DND-41 (cell line): ENCODE data around the gene MYO5C.

Experiments used
- ATAC-seq: fragments of 200-7000 bp; cut with Tn5 transposase; 3 replicates; pipeline ENCODE4 v1.9.1; 2021; ENCODE audit warnings: low read depth; ENCODE audit not compliant: insufficient read depth
- DNase-seq: peaks from one replicate; pipeline ENCODE4 v3.0.0-alpha.2; 2020
- H2AFZ ChIP-seq: 2 replicates; pipeline ENCODE4 v1.6.0; 2012; ENCODE audit warnings: low read depth, low read length
- H3K27ac ChIP-seq: 2 replicates; pipeline ENCODE4 v1.5.1; 2012; ENCODE audit warnings: low read length, inconsistent platforms
- H3K27me3 ChIP-seq: fragments of 200-600 bp; sonication (generic); 2 replicates; pipeline ENCODE4 v1.6.0; 2012; ENCODE audit warnings: low read length, mild to moderate bottlenecking, inconsistent platforms; ENCODE audit not compliant: insufficient read depth, poor library complexity
- H3K36me3 ChIP-seq: 2 replicates; pipeline ENCODE4 v1.5.1; 2012; ENCODE audit warnings: low read length, inconsistent platforms; ENCODE audit not compliant: insufficient read depth
- H3K4me1 ChIP-seq: 2 replicates; pipeline ENCODE4 v1.5.1; 2012; ENCODE audit warnings: mild to moderate bottlenecking, low read length; ENCODE audit not compliant: insufficient read depth
- H3K4me2 ChIP-seq: 2 replicates; pipeline ENCODE4 v1.6.0; 2012; ENCODE audit warnings: mild to moderate bottlenecking, moderate library complexity, low read length, inconsistent platforms; ENCODE audit not compliant: insufficient read depth
- H3K4me3 ChIP-seq, 2 experiments: fragments of 200-600 bp in 1 of 2; shearing (Covaris generic) in 1 of 2; 2 replicates each; pipeline ENCODE4 v1.5.1; 2012 to 2016; ENCODE audit warnings: inconsistent platforms in 2 of 2, low read length in 2 of 2, mild to moderate bottlenecking in 2 of 2, low read depth in 1 of 2, moderate library complexity in 1 of 2
- H3K79me2 ChIP-seq: 2 replicates; pipeline ENCODE4 v1.6.0; 2012; ENCODE audit warnings: low read length, inconsistent platforms; ENCODE audit not compliant: insufficient read depth
- H3K9ac ChIP-seq: 2 replicates; pipeline ENCODE4 v1.6.0; 2012; ENCODE audit warnings: low read depth, mild to moderate bottlenecking, inconsistent platforms, low read length, moderate library complexity
- H3K9me3 ChIP-seq: 2 replicates; pipeline ENCODE4 v1.5.1; 2012; ENCODE audit warnings: low read length, moderate library complexity, mild to moderate bottlenecking, inconsistent platforms; ENCODE audit not compliant: insufficient read depth, severe bottlenecking
- H4K20me1 ChIP-seq: 2 replicates; pipeline ENCODE4 v1.6.0; 2012; ENCODE audit warnings: low read length; ENCODE audit not compliant: insufficient read depth
- EZH2 ChIP-seq: IDR thresholded peaks from 3 replicates; pipeline ENCODE4 v1.6.1; 2012; ENCODE audit warnings: borderline replicate concordance, low read depth, mild to moderate bottlenecking, moderate library complexity, low read length, inconsistent platforms; ENCODE audit not compliant: severe bottlenecking
- TF ChIP-seq, protein P1 (sequence below): IDR thresholded peaks from 2 replicates; pipeline ENCODE4 v1.5.1; 2012; ENCODE audit warnings: borderline replicate concordance, low read length, moderate library complexity, mild to moderate bottlenecking; ENCODE audit not compliant: poor library complexity, severe bottlenecking; ENCODE audit errors: extremely low read depth

The MYO5C gene

GRCh38 chr15:52238149-52238548, 57.5 kb downstream of the MYO5C start:
- H3K4me3 ChIP-seq: no peak overlapping the region
- TF ChIP-seq, protein P1, sequence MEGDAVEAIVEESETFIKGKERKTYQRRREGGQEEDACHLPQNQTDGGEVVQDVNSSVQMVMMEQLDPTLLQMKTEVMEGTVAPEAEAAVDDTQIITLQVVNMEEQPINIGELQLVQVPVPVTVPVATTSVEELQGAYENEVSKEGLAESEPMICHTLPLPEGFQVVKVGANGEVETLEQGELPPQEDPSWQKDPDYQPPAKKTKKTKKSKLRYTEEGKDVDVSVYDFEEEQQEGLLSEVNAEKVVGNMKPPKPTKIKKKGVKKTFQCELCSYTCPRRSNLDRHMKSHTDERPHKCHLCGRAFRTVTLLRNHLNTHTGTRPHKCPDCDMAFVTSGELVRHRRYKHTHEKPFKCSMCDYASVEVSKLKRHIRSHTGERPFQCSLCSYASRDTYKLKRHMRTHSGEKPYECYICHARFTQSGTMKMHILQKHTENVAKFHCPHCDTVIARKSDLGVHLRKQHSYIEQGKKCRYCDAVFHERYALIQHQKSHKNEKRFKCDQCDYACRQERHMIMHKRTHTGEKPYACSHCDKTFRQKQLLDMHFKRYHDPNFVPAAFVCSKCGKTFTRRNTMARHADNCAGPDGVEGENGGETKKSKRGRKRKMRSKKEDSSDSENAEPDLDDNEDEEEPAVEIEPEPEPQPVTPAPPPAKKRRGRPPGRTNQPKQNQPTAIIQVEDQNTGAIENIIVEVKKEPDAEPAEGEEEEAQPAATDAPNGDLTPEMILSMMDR: no peak
- no peak for TF ChIP-seq EZH2
- no peak overlapping the region for H3K9ac ChIP-seq
- H3K4me2 ChIP-seq: no peak overlapping the region
- no peaks in the 10 kb centered on the region for H3K9me3 ChIP-seq
- no peak overlapping the region for H3K27ac ChIP-seq
- no peaks in the 10 kb centered on the region for H3K36me3 ChIP-seq
- H3K27me3 ChIP-seq: no peaks in the 10 kb centered on the region
- no peak overlapping the region for H2AFZ ChIP-seq
- no peaks in the 10 kb centered on the region for H4K20me1 ChIP-seq
- no peaks in the 10 kb centered on the region for H3K4me1 ChIP-seq
- no peak for ATAC-seq
- no peak for DNase-seq
- no peaks in the 10 kb centered on the region for H3K79me2 ChIP-seq

DNA sequence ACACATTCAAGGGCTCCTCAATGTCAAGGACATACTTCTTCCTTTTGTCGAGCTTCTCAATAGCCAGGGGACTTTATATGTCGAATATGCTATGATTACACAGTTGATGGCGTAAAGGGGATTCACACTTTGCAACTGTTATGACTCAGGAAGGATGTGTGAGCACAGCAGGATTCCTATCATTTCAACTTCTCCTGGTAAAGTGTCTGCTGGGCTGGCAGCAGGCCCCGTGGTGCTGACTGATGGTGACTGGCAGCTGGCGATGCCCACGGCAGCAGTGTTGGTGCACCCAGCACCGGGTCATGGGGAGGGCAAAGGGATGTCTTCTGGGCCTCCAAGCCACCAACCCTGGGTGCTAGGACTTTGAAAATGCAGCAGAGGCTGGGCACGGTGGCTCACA, 59.6 kb downstream of the MYO5C start:
- H2AFZ ChIP-seq: no peak overlapping the region
- ATAC-seq (no peak), DNase-seq (no peak)
- H3K36me3 ChIP-seq: no peaks in the 10 kb centered on the region
- H3K27ac ChIP-seq: no peak overlapping the region
- H3K9ac ChIP-seq: no peak overlapping the region
- H3K4me1 ChIP-seq: no peaks in the 10 kb centered on the region
- TF ChIP-seq EZH2: no peak
- TF ChIP-seq, protein P1: no peak
- no peaks in the 10 kb centered on the region for H3K79me2 ChIP-seq
- H3K9me3 ChIP-seq: no peaks in the 10 kb centered on the region
- no peak overlapping the region for H3K4me3 ChIP-seq
- H3K27me3 ChIP-seq: no peaks in the 10 kb centered on the region
- H3K4me2 ChIP-seq: no peak overlapping the region
- H4K20me1 ChIP-seq: no peaks in the 10 kb centered on the region

DNA sequence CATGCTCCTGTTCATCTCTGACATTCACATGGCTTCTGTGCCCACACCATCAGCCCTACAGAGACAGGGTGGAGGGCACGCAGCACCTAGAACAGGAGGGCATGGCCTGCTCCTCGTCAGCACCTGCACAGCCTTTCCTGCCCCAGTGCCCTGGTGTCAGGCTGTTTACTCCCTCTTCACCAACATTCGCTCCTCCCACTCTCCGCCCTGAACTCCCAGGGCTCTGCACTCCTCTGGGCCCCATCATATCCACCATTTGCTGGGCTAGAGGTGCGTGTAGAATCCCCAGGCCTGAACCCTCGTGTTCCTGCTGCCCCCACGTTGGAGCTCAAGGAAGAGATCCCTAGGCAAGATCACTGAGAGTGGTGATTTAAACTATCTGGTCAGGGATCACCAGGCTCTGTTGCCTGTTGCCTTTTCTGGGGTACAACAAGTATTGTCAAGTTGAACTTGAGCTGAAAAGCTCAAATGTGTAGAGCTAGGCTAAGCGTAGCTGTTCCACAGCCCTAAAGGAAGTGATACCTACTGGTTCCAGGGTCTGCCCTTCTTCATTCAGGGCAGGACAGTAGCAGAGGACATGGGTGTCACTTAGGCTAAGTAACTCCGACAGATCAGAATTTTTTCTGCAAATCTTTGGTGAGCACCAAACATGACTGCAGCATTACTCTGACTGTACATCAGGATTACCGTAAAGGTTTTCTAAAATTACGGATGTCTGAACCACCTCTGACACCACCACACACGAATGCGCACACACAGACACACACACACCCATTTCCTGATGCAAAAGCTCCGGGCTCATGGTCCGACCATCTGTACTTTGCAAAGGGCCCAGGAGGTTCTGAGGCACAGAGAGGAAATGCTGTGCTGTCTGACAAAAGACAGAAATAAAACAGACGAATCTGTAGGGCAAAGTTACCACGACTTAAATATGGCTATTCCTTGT, 60.7 kb downstream of the MYO5C start:
- Histone ChIP-seq H3K4me1 (no peaks in the 10 kb centered on the region), H3K4me3 (no peak overlapping the region), H3K9me3 (no peaks in the 10 kb centered on the region), H3K27me3 (no peaks in the 10 kb centered on the region), H3K27ac (no peak overlapping the region), H3K4me2 (no peak overlapping the region), H3K36me3 (no peaks in the 10 kb centered on the region), H3K79me2 (no peaks in the 10 kb centered on the region), H2AFZ (no peak overlapping the region), H3K9ac (no peak overlapping the region), H4K20me1 (no peaks in the 10 kb centered on the region)
- no peak for ATAC-seq
- TF ChIP-seq, protein P1: no peak
- TF ChIP-seq EZH2: no peak
- DNase-seq: no peak
